Panc1 (cell line): ENCODE measurements around the gene AVEN. TPM values are rescaled to one million over a fixed set of nuclear protein-coding genes. Genes with fewer than 3 reads are reported as not detected.

Experiments
- ATAC-seq: fragments of 200-7000 bp; cut with Tn5 transposase; 2 replicates; pipeline ENCODE4 v1.9.1; 2020; ENCODE audit warnings: mild to moderate bottlenecking, moderate library complexity
- BruUV-seq: library from RNA; stranded (reverse); fragments of 400-500 nt; replicated peaks from 2 replicates; lab custom pipeline; 2021; lab: Mats Ljungman, UMichigan
- CTCF ChIA-PET: fragments of 300-600 bp; sonication (Branson Sonifier 250); formaldehyde crosslinking; loops from one replicate; lab custom pipeline; 2022; ENCODE audit warnings: antibody characterized with exemption; lab: Charles Lee
- POLR2A ChIA-PET: fragments of 300-600 bp; sonication (Branson Sonifier 250); formaldehyde crosslinking; loops from one replicate; lab custom pipeline; 2022; ENCODE audit warnings: antibody characterized with exemption; lab: Charles Lee
- DNase-seq: peaks from one replicate; pipeline ENCODE4 v3.0.0-alpha.2; 2010; ENCODE audit warnings: low read depth, low spot score
- H3K27ac ChIP-seq: 2 replicates; pipeline ENCODE4 v1.5.1; 2011; ENCODE audit warnings: mild to moderate bottlenecking, low read length, inconsistent platforms
- H3K27me3 ChIP-seq: fragments of 200-500 bp; sonication (Bioruptor generic); 2 replicates; pipeline ENCODE4 v1.6.0; 2014; ENCODE audit warnings: low read length, inconsistent platforms; ENCODE audit not compliant: control insufficient read depth, insufficient read depth
- H3K36me3 ChIP-seq: fragments of 200-500 bp; sonication (Bioruptor generic); 2 replicates; pipeline ENCODE4 v1.5.1; 2014; ENCODE audit warnings: inconsistent platforms, mild to moderate bottlenecking, low read length, moderate library complexity; ENCODE audit not compliant: control insufficient read depth, insufficient read depth
- H3K4me1 ChIP-seq: 2 replicates; pipeline ENCODE4 v1.5.1; 2011; ENCODE audit warnings: inconsistent platforms, mild to moderate bottlenecking, low read length, moderate library complexity; ENCODE audit not compliant: control insufficient read depth, insufficient read depth
- H3K4me3 ChIP-seq, 2 experiments: 2 replicates each; pipeline ENCODE4 v1.5.1; 2011 to 2012; ENCODE audit warnings: low read depth in 2 of 2, low read length in 2 of 2, mild to moderate bottlenecking in 2 of 2, inconsistent platforms in 1 of 2, moderate library complexity in 1 of 2
- H3K9me3 ChIP-seq: fragments of 200-500 bp; sonication (Bioruptor generic); 2 replicates; pipeline ENCODE4 v1.5.1; 2014; ENCODE audit warnings: low read depth, mild to moderate bottlenecking, inconsistent platforms, low read length, moderate library complexity; ENCODE audit not compliant: control insufficient read depth, insufficient read depth
- POLR2AphosphoS5 ChIP-seq: IDR thresholded peaks from 2 replicates; pipeline ENCODE4 v1.6.1; 2012; ENCODE audit warnings: mild to moderate bottlenecking, low read depth, low read length, moderate library complexity
- SIN3A ChIP-seq: IDR thresholded peaks from 2 replicates; pipeline ENCODE4 v1.6.1; 2012; ENCODE audit warnings: low read depth, mild to moderate bottlenecking, low read length, moderate library complexity, borderline replicate concordance; ENCODE audit not compliant: insufficient read depth
- TCF7L2 ChIP-seq: IDR thresholded peaks from 2 replicates; pipeline ENCODE4 v1.6.1; 2011; ENCODE audit warnings: mild to moderate bottlenecking, low read depth, low read length, inconsistent platforms
- in situ Hi-C: cut with HindIII; loops from 2 replicates; pipeline ENCODE4 v1.10.0; 2016; ENCODE audit warnings: low sequenced_read_pairs, low pct_unique_long_range_greater_than_20kb
- intact Hi-C: fragments of 100-400 bp; cut with micrococcal nuclease; formaldehyde crosslinking; loops from one replicate; pipeline ENCODE4 v1.10.0; 2022; ENCODE audit not compliant: unreplicated experiment
- total RNA-seq: library from RNA; stranded (reverse); gene quantifications from one replicate; pipeline ENCODE4 v1.2.1, GENCODE V29; 2021; ENCODE audit not compliant: unreplicated experiment
- TF ChIP-seq, protein P1 (sequence below): fragments of 450-650 bp; IDR thresholded peaks from 2 replicates; pipeline ENCODE4 v1.5.1; 2017; ENCODE audit warnings: mild to moderate bottlenecking
- TF ChIP-seq, protein P2 (sequence below), 2 experiments: IDR thresholded peaks; 2 replicates each; pipeline ENCODE4 v1.6.1; 2011 to 2012; ENCODE audit warnings: low read depth in 2 of 2, control low read depth in 1 of 2, low read length in 1 of 2, mild to moderate bottlenecking in 1 of 2, moderate library complexity in 1 of 2; ENCODE audit not compliant: insufficient read depth in 1 of 2

AVEN gene
- total RNA-seq, 1 experiment from 2014 or later: 18.4 TPM

DNA sequence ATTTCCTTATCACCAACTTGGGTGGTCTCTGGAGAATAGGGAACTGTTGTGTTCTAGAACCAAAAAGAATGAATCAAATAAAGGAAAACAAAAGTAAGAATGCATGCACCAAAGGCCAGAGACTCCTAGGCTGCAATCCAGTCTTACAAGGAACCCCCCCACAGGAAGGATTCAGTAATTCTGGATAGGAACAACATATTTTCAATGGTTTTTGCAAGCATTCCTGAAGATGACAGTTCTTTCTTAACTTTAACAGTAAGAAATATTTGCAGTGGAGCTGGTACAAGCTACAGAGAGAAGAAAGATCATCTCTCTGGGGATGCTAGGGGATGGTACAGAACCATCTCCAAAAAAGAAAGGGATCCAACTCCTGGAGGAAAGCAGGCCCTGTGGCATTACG lies 186.9 kb downstream of the AVEN start:
- BruUV-seq: no TSS peak
- POLR2A ChIA-PET: no interaction called here
- H3K36me3 ChIP-seq: no peaks in the 10 kb centered on the region
- TF ChIP-seq SIN3A: no peak
- TF ChIP-seq, protein P1, sequence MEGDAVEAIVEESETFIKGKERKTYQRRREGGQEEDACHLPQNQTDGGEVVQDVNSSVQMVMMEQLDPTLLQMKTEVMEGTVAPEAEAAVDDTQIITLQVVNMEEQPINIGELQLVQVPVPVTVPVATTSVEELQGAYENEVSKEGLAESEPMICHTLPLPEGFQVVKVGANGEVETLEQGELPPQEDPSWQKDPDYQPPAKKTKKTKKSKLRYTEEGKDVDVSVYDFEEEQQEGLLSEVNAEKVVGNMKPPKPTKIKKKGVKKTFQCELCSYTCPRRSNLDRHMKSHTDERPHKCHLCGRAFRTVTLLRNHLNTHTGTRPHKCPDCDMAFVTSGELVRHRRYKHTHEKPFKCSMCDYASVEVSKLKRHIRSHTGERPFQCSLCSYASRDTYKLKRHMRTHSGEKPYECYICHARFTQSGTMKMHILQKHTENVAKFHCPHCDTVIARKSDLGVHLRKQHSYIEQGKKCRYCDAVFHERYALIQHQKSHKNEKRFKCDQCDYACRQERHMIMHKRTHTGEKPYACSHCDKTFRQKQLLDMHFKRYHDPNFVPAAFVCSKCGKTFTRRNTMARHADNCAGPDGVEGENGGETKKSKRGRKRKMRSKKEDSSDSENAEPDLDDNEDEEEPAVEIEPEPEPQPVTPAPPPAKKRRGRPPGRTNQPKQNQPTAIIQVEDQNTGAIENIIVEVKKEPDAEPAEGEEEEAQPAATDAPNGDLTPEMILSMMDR: no peak
- no peak for TF ChIP-seq TCF7L2
- no peak for TF ChIP-seq POLR2AphosphoS5
- TF ChIP-seq, protein P2, sequence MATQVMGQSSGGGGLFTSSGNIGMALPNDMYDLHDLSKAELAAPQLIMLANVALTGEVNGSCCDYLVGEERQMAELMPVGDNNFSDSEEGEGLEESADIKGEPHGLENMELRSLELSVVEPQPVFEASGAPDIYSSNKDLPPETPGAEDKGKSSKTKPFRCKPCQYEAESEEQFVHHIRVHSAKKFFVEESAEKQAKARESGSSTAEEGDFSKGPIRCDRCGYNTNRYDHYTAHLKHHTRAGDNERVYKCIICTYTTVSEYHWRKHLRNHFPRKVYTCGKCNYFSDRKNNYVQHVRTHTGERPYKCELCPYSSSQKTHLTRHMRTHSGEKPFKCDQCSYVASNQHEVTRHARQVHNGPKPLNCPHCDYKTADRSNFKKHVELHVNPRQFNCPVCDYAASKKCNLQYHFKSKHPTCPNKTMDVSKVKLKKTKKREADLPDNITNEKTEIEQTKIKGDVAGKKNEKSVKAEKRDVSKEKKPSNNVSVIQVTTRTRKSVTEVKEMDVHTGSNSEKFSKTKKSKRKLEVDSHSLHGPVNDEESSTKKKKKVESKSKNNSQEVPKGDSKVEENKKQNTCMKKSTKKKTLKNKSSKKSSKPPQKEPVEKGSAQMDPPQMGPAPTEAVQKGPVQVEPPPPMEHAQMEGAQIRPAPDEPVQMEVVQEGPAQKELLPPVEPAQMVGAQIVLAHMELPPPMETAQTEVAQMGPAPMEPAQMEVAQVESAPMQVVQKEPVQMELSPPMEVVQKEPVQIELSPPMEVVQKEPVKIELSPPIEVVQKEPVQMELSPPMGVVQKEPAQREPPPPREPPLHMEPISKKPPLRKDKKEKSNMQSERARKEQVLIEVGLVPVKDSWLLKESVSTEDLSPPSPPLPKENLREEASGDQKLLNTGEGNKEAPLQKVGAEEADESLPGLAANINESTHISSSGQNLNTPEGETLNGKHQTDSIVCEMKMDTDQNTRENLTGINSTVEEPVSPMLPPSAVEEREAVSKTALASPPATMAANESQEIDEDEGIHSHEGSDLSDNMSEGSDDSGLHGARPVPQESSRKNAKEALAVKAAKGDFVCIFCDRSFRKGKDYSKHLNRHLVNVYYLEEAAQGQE (IDR thresholded peaks at IDR 0.05; ENCODE audit: insufficient read depth in 1 of 2, low read depth in 2 of 2, low read length in 1 of 2): no peak
- DNase-seq (no peak), ATAC-seq (peak; percentile 40; the same call in 1 of the 2 replicates)
- H3K9me3 ChIP-seq: no peaks in the 10 kb centered on the region
- in situ Hi-C loops: no loop called here
- no peak overlapping the region for H3K4me3 ChIP-seq
- CTCF ChIA-PET: no interaction called here
- intact Hi-C loops: no loop called here
- no peak overlapping the region for H3K27ac ChIP-seq
- no peaks in the 10 kb centered on the region for H3K4me1 ChIP-seq
- no peaks in the 10 kb centered on the region for H3K27me3 ChIP-seq

DNA sequence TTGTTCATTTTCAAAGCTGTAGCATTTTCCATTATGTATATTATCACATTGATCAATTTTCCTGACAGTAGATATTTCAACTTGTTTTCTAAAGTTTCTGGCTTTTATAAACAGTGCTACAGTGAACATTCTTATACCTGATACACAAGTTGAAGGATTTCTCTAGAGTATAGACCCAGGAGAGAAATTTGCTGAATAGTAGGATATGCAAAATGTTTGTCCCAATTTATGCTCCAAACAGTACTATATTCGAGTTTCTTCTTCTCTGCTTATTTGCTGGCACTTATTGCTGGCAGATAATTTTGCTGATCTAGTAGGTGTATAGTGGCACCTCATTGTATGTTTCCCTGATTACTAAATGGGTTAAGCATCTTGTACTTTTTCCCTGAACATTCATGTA lies 187.9 kb downstream of the AVEN start:
- no TSS peak for BruUV-seq
- no peak overlapping the region for H3K4me3 ChIP-seq
- no peak for ATAC-seq
- in situ Hi-C loops (no loop called here), intact Hi-C loops (no loop called here)
- POLR2A ChIA-PET: no interaction called here
- DNase-seq: no peak
- no peaks in the 10 kb centered on the region for H3K4me1 ChIP-seq
- H3K36me3 ChIP-seq: no peaks in the 10 kb centered on the region
- CTCF ChIA-PET: no interaction called here
- TF ChIP-seq SIN3A (no peak), POLR2AphosphoS5 (no peak), TCF7L2 (no peak)
- TF ChIP-seq, protein P1: no peak
- TF ChIP-seq, protein P2 (IDR thresholded peaks at IDR 0.05; ENCODE audit: insufficient read depth in 1 of 2, low read depth in 2 of 2, low read length in 1 of 2): no peak
- no peaks in the 10 kb centered on the region for H3K27me3 ChIP-seq
- no peaks in the 10 kb centered on the region for H3K9me3 ChIP-seq
- no peak overlapping the region for H3K27ac ChIP-seq
